Duodenal mucosa (tissue), 2 donors: ENCODE measurements around the gene AQP12A.

Source experiments
- H3K27ac ChIP-seq: one replicate; pipeline ENCODE4 v1.7.0; 2013; ENCODE audit warnings: low read depth, low read length
- H3K27me3 ChIP-seq, 2 donors: one replicate each; pipeline ENCODE4 v1.7.0; 2013; ENCODE audit warnings: low read length in 2 of 2, control low read depth in 1 of 2; ENCODE audit not compliant: insufficient read depth in 2 of 2, control insufficient read depth in 1 of 2
- H3K36me3 ChIP-seq, 2 donors: one replicate each; pipeline ENCODE4 v1.7.0; 2013; ENCODE audit warnings: low read length in 2 of 2, control low read depth in 1 of 2; ENCODE audit not compliant: insufficient read depth in 2 of 2, control insufficient read depth in 1 of 2
- H3K4me1 ChIP-seq, 2 donors: one replicate each; pipeline ENCODE4 v1.7.0; 2013; ENCODE audit warnings: low read length in 2 of 2, control low read depth in 1 of 2; ENCODE audit not compliant: insufficient read depth in 2 of 2, control insufficient read depth in 1 of 2
- H3K4me3 ChIP-seq, 2 donors: one replicate each; pipeline ENCODE4 v1.7.0; 2013; ENCODE audit warnings: low read length in 2 of 2, low read depth in 1 of 2
- H3K9ac ChIP-seq, 2 donors: one replicate each; pipeline ENCODE4 v1.7.0; 2013; ENCODE audit warnings: low read length in 2 of 2, low read depth in 1 of 2
- H3K9me3 ChIP-seq, 2 donors: one replicate each; pipeline ENCODE4 v1.7.0; 2013; ENCODE audit warnings: low read length in 2 of 2, control low read depth in 1 of 2; ENCODE audit not compliant: control insufficient read depth in 1 of 2

The AQP12A gene

DNA sequence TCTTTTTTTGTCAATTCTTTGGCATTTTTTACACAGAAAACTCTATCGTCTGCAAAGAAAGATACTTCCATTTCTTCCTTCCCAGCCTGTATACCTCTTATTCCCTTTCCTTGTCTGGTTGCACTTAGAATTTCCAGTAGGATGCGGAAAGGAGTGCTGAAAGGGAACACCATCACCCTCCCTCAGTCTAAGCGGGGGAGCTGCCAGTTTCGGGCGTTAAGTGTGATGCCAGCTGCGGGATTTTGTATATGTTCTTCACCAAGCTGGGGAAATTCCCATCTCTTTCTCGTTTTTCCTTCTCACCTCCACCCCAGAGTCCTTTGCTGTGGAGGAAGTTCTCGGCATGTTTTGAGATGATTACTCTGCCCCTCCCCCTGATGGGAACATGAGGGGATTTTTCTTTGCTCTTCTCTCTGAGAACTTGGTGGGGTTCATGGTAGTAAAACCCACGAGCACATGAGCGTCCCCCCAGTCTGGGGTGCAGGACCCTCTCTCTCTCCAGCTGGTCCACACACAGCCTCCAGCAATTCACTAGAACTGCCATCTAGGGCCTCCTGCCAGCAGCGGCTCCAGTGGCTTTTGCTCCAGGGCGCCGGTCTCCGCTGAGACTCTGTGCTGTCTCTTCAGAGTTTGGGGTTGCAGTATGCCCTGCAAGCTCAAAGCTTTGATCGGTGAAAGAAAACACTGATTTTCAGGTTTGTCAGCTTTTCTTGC is 15.5 kb downstream of the AQP12A start:
- H3K27ac ChIP-seq, result no peak overlapping the region

DNA sequence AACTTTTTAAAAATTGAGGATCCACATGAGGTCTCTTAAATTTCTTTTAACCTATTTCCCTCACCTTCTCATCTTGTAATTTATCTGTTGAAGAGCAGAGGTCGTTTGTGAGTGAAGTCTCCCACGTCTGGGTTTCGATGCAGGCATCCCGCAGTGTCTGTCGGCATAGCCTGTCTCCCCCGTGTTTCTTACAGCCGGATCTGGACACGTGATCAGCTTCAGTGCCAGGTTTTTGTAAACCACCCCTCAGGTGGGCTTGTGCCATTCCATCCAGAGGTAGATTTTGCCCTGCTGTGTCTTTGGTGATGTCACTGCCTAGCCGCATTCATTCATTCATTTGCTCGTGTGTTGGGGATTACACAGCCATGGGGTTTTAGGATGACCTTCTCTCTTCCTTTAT is 16.2 kb downstream of the AQP12A start:
- no peaks in the 10 kb centered on the region for H3K9me3 ChIP-seq
- H3K4me3 ChIP-seq, result no peak overlapping the region
- no peaks in the 10 kb centered on the region for H3K36me3 ChIP-seq
- H3K27me3 ChIP-seq, result peaks cover 3 to 19% of the 10 kb centered on the region in 2 donors
- H3K9ac ChIP-seq, result no peak overlapping the region
- H3K27ac ChIP-seq, result no peak overlapping the region
- peaks cover 0 to 3% of the 10 kb centered on the region in 2 donors for H3K4me1 ChIP-seq

More for the DNA sequence above, 15.5 kb downstream of the AQP12A start:
- Histone ChIP-seq H3K36me3 (no peaks in the 10 kb centered on the region), H3K9me3 (no peaks in the 10 kb centered on the region), H3K4me3 (no peak overlapping the region), H3K4me1 (peaks cover 0 to 3% of the 10 kb centered on the region in 2 donors), H3K27me3 (peaks cover 3 to 22% of the 10 kb centered on the region in 2 donors), H3K9ac (no peak overlapping the region)

DNA sequence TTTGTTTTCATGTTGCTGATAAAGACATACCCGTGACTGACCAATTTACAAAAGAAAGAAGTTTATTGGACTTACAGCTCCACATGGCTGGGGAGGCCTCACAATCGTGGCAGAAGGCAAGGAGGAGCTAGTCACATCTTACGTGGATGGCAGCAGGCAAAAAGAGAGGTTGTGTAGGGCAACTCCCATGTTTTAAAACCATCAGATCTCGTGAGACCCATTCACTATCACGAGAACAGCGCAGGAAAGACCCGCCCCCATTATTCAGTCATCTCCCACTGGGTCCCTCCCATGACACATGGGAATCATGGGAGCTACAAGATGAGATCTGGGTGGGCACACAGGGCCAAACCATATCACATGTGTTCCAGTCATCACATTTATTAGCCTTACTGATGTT is 16.8 kb downstream of the AQP12A start:
- H3K27ac ChIP-seq, result no peak overlapping the region
- no peaks in the 10 kb centered on the region for H3K36me3 ChIP-seq
- H3K9me3 ChIP-seq, result no peaks in the 10 kb centered on the region
- peaks cover 0 to 3% of the 10 kb centered on the region in 2 donors for H3K4me1 ChIP-seq
- no peak overlapping the region for H3K9ac ChIP-seq
- no peak overlapping the region for H3K4me3 ChIP-seq
- H3K27me3 ChIP-seq, result peaks cover 3 to 12% of the 10 kb centered on the region in 2 donors

DNA sequence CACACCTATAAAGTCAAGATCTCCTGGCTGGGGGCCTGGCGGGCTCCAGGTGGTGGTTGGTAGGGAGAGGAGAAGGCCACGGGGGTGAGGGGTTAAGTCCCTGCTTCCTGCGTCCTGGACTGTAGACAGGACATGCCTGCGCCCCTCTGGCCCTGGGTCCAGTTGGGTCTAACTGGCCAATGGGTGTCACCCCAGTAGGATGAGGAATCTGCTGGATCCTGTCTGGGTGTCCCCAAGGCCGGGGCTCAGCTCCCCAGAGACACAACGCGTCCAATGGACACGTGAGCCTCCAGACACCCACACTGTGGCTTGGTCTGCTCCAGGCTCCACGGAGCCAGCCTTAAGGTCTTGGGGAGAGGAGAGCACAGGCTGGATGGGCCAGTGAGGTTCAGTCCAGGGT is 19.6 kb downstream of the AQP12A start:
- Histone ChIP-seq H3K9ac (no peak overlapping the region), H3K27me3 (peaks cover 3 to 5% of the 10 kb centered on the region in 2 donors), H3K27ac (no peak overlapping the region), H3K4me3 (no peak overlapping the region), H3K9me3 (no peaks in the 10 kb centered on the region), H3K4me1 (peaks cover 0 to 3% of the 10 kb centered on the region in 2 donors), H3K36me3 (no peaks in the 10 kb centered on the region)

DNA sequence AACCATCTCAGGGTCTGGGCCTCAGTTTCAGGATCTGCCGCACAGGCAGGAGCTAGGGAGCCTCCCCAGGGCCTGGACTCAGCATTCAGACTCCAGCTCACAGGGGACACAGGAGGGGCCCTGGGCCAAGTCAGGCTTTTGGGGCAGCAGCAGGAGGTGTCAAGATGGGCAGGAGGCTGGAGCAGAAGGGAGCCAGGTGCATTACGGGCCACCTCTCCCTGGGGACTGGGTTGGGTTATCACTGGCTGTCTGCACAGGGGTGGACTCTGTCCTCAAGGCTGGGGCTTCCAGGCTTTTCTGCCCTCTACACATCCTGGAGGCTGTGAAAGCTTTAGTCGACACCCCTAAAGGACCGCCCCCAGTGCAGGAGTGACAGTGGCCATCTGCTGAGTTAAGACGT is 20.0 kb downstream of the AQP12A start:
- H3K27ac ChIP-seq, result no peak overlapping the region
- no peak overlapping the region for H3K9ac ChIP-seq
- H3K4me1 ChIP-seq, result peaks cover 0 to 3% of the 10 kb centered on the region in 2 donors
- no peaks in the 10 kb centered on the region for H3K36me3 ChIP-seq
- H3K27me3 ChIP-seq, result peaks cover 3 to 5% of the 10 kb centered on the region in 2 donors
- no peak overlapping the region for H3K4me3 ChIP-seq
- H3K9me3 ChIP-seq, result no peaks in the 10 kb centered on the region

DNA sequence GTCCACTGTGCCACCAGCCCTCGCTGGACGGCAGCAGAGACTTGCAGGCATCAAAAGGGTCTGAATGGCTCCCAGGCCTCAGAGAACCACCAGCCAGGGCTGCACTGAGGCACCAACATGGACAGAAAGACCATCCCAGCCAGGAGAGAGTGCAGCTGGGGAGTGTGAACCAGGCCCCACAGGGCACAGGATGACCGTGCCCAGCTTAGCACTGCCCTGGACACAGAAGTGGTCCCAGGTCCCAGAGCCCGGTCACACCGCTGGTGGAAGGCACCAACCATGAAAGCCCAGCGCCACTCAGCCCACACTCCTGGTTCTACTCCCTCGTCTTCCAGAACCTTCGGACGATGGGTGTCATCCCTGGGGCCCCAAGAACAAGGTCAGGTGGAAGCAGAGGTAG is 20.5 kb downstream of the AQP12A start:
- Histone ChIP-seq H3K9ac (no peak overlapping the region), H3K27ac (no peak overlapping the region), H3K4me1 (peaks cover 0 to 3% of the 10 kb centered on the region in 2 donors), H3K36me3 (no peaks in the 10 kb centered on the region), H3K4me3 (no peak overlapping the region), H3K27me3 (peaks cover 3 to 5% of the 10 kb centered on the region in 2 donors), H3K9me3 (no peaks in the 10 kb centered on the region)

DNA sequence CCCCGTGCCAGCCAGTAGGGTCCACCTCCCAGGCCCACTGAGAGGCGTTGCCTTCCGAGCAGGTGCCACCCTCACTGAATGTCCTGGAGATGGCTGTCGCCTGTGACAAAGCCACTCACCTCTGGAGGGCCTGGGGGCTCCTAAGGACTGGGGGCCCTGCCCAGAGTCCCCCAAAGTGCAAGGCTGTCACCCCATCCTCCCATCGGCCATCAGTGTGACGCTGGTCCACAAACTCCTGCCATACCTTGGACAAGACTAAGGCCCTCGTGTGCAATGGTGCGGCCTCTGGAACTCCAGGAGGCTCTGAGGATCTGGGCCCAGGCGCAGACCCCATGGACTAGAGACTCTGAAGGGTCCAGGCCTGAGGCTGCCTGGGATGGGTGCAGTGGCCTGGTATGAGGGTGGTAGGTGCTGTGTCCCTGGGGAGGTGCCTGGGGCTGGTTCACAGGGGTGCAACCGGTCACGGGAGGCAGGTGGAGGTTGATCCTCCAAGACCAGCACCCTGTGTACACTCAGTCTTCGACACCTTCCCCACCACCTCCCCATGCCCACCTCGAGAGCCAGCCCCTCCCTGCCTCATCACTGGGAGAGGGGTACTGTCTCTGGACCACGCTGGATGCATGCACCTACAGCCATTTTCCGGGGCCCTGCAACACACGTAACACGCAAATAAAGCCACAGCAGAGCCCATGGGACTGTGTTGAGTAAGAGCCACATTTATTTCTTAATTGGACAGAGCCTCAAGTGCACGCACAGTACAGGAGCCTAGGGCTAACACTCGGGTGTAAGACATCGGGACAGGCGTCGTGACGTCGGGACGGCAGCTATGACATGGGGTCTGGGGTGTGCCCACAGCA is 21.6 kb downstream of the AQP12A start:
- Histone ChIP-seq H3K27me3 (peaks cover 0 to 3% of the 10 kb centered on the region in 2 donors), H3K27ac (no peak overlapping the region), H3K36me3 (no peaks in the 10 kb centered on the region), H3K4me3 (no peak overlapping the region), H3K4me1 (peaks cover 0 to 3% of the 10 kb centered on the region in 2 donors), H3K9ac (no peak overlapping the region), H3K9me3 (no peaks in the 10 kb centered on the region)

DNA sequence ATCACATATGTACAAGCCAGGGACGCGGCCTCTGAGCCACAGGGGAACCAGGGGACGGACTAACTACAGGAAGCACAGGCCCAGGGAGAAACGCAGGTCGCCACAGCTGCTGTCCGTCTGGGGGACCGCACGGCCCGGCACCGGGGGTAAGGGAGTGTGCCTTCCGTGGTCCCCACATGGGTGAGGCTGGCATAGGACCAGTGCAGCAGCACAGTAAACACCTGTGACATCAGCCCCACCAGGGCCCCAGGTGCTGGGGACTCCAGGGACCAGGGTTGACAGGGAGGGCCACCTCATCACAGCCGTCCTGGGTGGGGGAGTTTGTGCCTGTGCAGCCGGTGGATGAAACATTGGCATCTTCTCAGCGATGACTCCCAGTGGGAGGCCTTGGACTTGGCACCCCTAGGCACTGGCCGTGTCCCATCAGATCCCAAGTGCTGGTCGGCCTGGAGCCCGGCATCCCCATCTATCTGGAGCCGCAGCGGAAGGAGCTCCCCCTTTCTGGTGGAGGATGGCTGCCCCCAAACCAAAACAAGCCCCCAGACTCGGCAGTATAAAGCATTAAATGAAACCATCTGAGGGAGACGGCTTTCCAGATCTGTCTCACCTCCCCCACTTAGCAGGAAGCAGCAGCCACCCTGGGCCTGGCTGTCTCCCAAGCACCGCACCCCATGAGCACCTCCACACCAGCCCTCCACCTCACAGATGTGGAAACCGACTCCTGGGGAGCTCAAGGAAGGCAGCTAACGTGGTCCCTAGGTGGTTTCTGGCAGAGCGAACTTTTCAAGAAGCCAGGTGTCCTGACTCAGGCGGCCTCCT is 22.5 kb downstream of the AQP12A start:
- Histone ChIP-seq H3K9me3 (no peaks in the 10 kb centered on the region), H3K36me3 (no peaks in the 10 kb centered on the region), H3K4me1 (peaks cover 0 to 3% of the 10 kb centered on the region in 2 donors), H3K9ac (no peak overlapping the region), H3K4me3 (no peak overlapping the region), H3K27ac (no peak overlapping the region), H3K27me3 (no peaks in the 10 kb centered on the region)

DNA sequence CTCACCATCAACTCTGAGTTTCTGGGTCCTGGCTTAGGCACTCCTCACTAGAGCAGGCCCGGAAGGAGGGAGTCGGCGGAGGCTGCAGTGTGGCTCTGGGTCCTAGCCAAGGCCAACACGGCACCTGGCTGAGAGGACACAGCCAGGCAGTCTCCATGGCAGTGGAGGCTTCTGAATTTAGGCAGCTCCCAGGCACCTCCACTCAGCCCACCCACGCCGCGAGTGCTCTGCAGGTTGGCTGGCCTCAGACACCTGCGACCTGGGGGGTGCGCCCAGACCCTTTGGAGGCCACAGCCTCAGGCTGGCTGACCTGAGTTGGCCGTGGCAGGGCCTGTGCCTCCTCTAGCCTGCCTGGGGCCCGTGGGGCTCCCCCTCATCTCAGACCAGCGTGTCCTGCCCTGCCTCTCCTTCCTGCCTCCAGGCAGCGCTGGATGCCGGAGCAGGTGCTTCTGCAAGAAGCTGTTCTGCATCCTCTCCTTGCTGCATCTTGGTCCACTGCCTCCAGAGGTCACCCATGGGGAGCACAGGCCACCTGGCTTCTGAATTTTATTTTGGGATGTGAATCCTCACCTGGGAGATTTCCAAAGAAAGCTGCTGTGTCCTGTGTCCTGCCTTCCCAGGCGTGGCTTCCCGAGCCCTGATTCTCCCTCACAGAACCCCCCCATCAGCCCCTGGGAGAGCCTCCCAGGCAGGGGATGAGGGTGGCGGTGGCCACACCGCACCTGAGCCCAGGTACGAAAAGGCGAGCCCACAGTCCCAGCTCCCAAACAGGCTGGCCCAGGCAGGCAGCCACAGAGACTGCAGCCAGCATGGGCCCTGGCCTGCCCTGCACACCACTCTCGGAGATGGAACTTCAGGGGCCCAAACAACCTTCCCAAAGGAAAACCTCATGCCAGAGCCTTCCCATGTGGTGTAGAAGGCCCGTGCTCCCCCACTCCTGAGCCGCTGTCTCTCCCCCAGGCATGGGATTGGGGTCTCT is 23.4 kb downstream of the AQP12A start:
- Histone ChIP-seq H3K27me3 (no peaks in the 10 kb centered on the region), H3K4me1 (peaks cover 0 to 3% of the 10 kb centered on the region in 2 donors), H3K4me3 (no peak overlapping the region), H3K9ac (no peak overlapping the region), H3K9me3 (no peaks in the 10 kb centered on the region), H3K36me3 (no peaks in the 10 kb centered on the region), H3K27ac (no peak overlapping the region)
